Measurements from ENCODE around the gene ADCY7. TPM values are rescaled to one million over a fixed set of nuclear protein-coding genes. Genes with fewer than 3 reads are reported as not detected.

The ADCY7 gene
- total and polyA plus RNA-seq, 9 donors = 10.2 to 78.9 (median 36.4) TPM

- Histone ChIP-seq H3K36me3 (no peaks in the 10 kb centered on the region), H3K4me3 (no peak overlapping the region), H3K4me1 (ENCODE audit: insufficient read depth) (peaks cover 11% of the 10 kb centered on the region), H3K27ac (no peak overlapping the region), H3K27me3 (no peaks in the 10 kb centered on the region), H3K9me3 (no peaks in the 10 kb centered on the region)
- peak in 3 of 5 donors; percentile 17 to 39 (median 20) for DNase-seq
- no peak for TF ChIP-seq POLR2A (IDR thresholded peaks at IDR 0.05)
- TF ChIP-seq CTCF (IDR thresholded peaks at IDR 0.05) = no peak
- TF ChIP-seq EP300 (IDR thresholded peaks at IDR 0.05) = no peak
- WGBS, 3 donors = 77 to 88% (median 79%) methylated on average over 19 to 21 of the region's 21 CpGs
- intact Hi-C loops (cut with DNase I) = no loop called here
These were observed 35.5 kb downstream of the ADCY7 start for GRCh38 chr16:50301626-50302471.

GRCh38 chr16:50302472-50303005 is 36.2 kb downstream of the ADCY7 start:
- Histone ChIP-seq H3K4me3 (no peak overlapping the region), H3K9me3 (no peaks in the 10 kb centered on the region), H3K27ac (peak overlapping the region in 1 of 2 donors; percentile 31), H3K36me3 (no peaks in the 10 kb centered on the region), H3K27me3 (no peaks in the 10 kb centered on the region), H3K4me1 (ENCODE audit: insufficient read depth) (peaks cover 11% of the 10 kb centered on the region)
- TF ChIP-seq CTCF (IDR thresholded peaks at IDR 0.05) = no peak
- no peak for TF ChIP-seq EP300 (IDR thresholded peaks at IDR 0.05)
- no peak for TF ChIP-seq POLR2A (IDR thresholded peaks at IDR 0.05)
- DNase-seq = peak in 3 of 5 donors; percentile 10 to 34 (median 25)
- intact Hi-C loops (cut with DNase I) = no loop called here
- 88 to 92% (median 91%) methylated on average over 15 of the region's 15 CpGs for WGBS, 3 donors

GRCh38 chr16:50303041-50303604 is 36.8 kb downstream of the ADCY7 start:
- peak in 3 of 5 donors; percentile 22 to 46 (median 22) for DNase-seq
- Histone ChIP-seq H3K9me3 (no peaks in the 10 kb centered on the region), H3K27ac (peak overlapping the region in 1 of 2 donors; percentile 31), H3K4me1 (ENCODE audit: insufficient read depth) (peaks cover 11% of the 10 kb centered on the region), H3K36me3 (no peaks in the 10 kb centered on the region), H3K4me3 (no peak overlapping the region), H3K27me3 (no peaks in the 10 kb centered on the region)
- intact Hi-C loops (cut with DNase I) = no loop called here
- no peak for TF ChIP-seq POLR2A (IDR thresholded peaks at IDR 0.05)
- TF ChIP-seq CTCF (IDR thresholded peaks at IDR 0.05) = no peak
- no peak for TF ChIP-seq EP300 (IDR thresholded peaks at IDR 0.05)
- WGBS, 3 donors = 39 to 61% (median 53%) methylated on average over 11 of the region's 11 CpGs

GRCh38 chr16:50303605-50304466 is 37.5 kb downstream of the ADCY7 start:
- Histone ChIP-seq H3K36me3 (no peaks in the 10 kb centered on the region), H3K27me3 (no peaks in the 10 kb centered on the region), H3K4me3 (no peak overlapping the region), H3K4me1 (ENCODE audit: insufficient read depth) (peaks cover 13% of the 10 kb centered on the region), H3K27ac (peak overlapping the region in 1 of 2 donors; percentile 31), H3K9me3 (no peaks in the 10 kb centered on the region)
- TF ChIP-seq EP300 (IDR thresholded peaks at IDR 0.05) (no peak), CTCF (IDR thresholded peaks at IDR 0.05) (no peak), POLR2A (IDR thresholded peaks at IDR 0.05) (no peak)
- DNase-seq = peak in 4 of 5 donors; percentile 51 to 67 (median 56)
- intact Hi-C loops (cut with DNase I) = no loop called here
- WGBS, 3 donors = 60 to 79% (median 62%) methylated on average over 30 to 33 of the region's 33 CpGs

Measured in ovary (tissue), 9 donors.